GM18508 (cell line): ENCODE measurements around the gene MRPS27.
"Not testable (repeated sequence)": the region's sequence is repeated elsewhere in the genome, so short reads cannot be mapped to it uniquely, and the experiment has no call there.

Experiments used
- ATAC-seq: cut with Tn5 transposase; IDR thresholded peaks from one replicate; pipeline ENCODE4 v1.9.1; 2021; ENCODE audit warnings: moderate number of reproducible peaks; ENCODE audit not compliant: insufficient read depth, unreplicated experiment

MRPS27 gene

GRCh38 chr5:72182686-72183085 lies 137.4 kb downstream of the MRPS27 start:
- ATAC-seq: no peak

GRCh38 chr5:72180925-72181324 lies 139.1 kb downstream of the MRPS27 start:
- no peak for ATAC-seq

GRCh38 chr5:72179816-72180440 lies 140.1 kb downstream of the MRPS27 start:
- no peak for ATAC-seq

GRCh38 chr5:72179028-72179815 lies 140.8 kb downstream of the MRPS27 start:
- ATAC-seq: no peak

GRCh38 chr5:72177538-72177937 lies 142.5 kb downstream of the MRPS27 start:
- no peak for ATAC-seq

GRCh38 chr5:72172786-72173185 lies 147.3 kb downstream of the MRPS27 start:
- ATAC-seq: no peak

- ATAC-seq: no peak
Observed at GRCh38 chr5:72171667-72172066, 148.4 kb downstream of the MRPS27 start.

GRCh38 chr5:72171181-72171580 lies 148.9 kb downstream of the MRPS27 start:
- not testable (repeated sequence) for ATAC-seq

GRCh38 chr5:72170101-72170500 lies 149.9 kb downstream of the MRPS27 start:
- no peak for ATAC-seq
